ENCODE data around the gene TBC1D22A. TPM values are rescaled to one million over a fixed set of nuclear protein-coding genes. Genes with fewer than 3 reads are reported as not detected.

TBC1D22A gene
- total RNA-seq, 4 donors from 2014 or later: 16.2 to 22.2 (median 17.8) TPM

- peaks cover 14% of the 10 kb centered on the region for H3K27me3 ChIP-seq
- no peaks in the 10 kb centered on the region for H3K4me1 ChIP-seq
- H3K4me3 ChIP-seq: no peak overlapping the region
- ATAC-seq: no peak
- H3K27ac ChIP-seq: no peak overlapping the region
- TF ChIP-seq POLR2AphosphoS5 (IDR thresholded peaks at IDR 0.05) (no peak), EP300 (IDR thresholded peaks at IDR 0.05) (no peak), POLR2A (IDR thresholded peaks at IDR 0.05) (no peak), CTCF (IDR thresholded peaks at IDR 0.05) (no peak)
- whole genome bisulfite sequencing, 2 donors (ENCODE audit: low coverage in 1 of 2): 72 to 79% methylated on average over 9 to 18 of the region's 20 CpGs
- H3K36me3 ChIP-seq: no peaks in the 10 kb centered on the region
- H3K9me3 ChIP-seq: no peaks in the 10 kb centered on the region
Observed at GRCh38 chr22:47221840-47222615, 459.6 kb downstream of the TBC1D22A start.

Other genes starting within 250 kb of the TBC1D22A start
- 1 to 10 TPM; 1.7 to 4.8 (median 4.3) TPM for gene CELSR1, start 225.0 kb upstream of the TBC1D22A start, total RNA-seq
- 10 to 100 TPM; 10.8 to 53.3 (median 33.2) TPM for gene GRAMD4, start 142.3 kb upstream of the TBC1D22A start, total RNA-seq
- 10 to 100 TPM; 44.6 to 55.9 (median 45.6) TPM for gene CERK, start 24.4 kb upstream of the TBC1D22A start, total RNA-seq

Data from gastroesophageal sphincter (tissue), 4 donors.